ENCODE results near the gene TMEM14A. TPM values are rescaled to one million over a fixed set of nuclear protein-coding genes. Genes with fewer than 3 reads are reported as not detected.

TMEM14A gene
- total RNA-seq, 1 donor from 2014 or later, result 12.3 TPM

- no peak overlapping the region for H3K4me3 ChIP-seq
- H3K4me1 ChIP-seq, result peaks cover 8% of the 10 kb centered on the region
- H3K27ac ChIP-seq, result no peak overlapping the region
- intact Hi-C loops (cut with DNase I), result no loop called here
- ATAC-seq (peak; percentile 15), DNase-seq (no peak)
- no peaks in the 10 kb centered on the region for H3K36me3 ChIP-seq
- H3K27me3 ChIP-seq, result no peaks in the 10 kb centered on the region
- no peak for TF ChIP-seq CTCF (IDR thresholded peaks at IDR 0.05)
- H3K9me3 ChIP-seq, result no peaks in the 10 kb centered on the region
Observed at GRCh38 chr6:52725143-52725534, 54.2 kb downstream of the TMEM14A start.

- Histone ChIP-seq H3K4me3 (no peak overlapping the region), H3K27ac (no peak overlapping the region), H3K4me1 (peaks cover 8% of the 10 kb centered on the region), H3K27me3 (no peaks in the 10 kb centered on the region), H3K9me3 (no peaks in the 10 kb centered on the region), H3K36me3 (no peaks in the 10 kb centered on the region)
- intact Hi-C loops (cut with DNase I), result no loop called here
- no peak for DNase-seq
- TF ChIP-seq CTCF (IDR thresholded peaks at IDR 0.05), result no peak
- ATAC-seq, result peak; percentile 82
Observed at GRCh38 chr6:52725535-52726192, 54.8 kb downstream of the TMEM14A start.

GRCh38 chr6:52726193-52726542, 55.3 kb downstream of the TMEM14A start:
- intact Hi-C loops (cut with DNase I), result no loop called here
- no peak for ATAC-seq
- no peaks in the 10 kb centered on the region for H3K36me3 ChIP-seq
- no peak for TF ChIP-seq CTCF (IDR thresholded peaks at IDR 0.05)
- DNase-seq, result no peak
- H3K27ac ChIP-seq, result no peak overlapping the region
- H3K27me3 ChIP-seq, result no peaks in the 10 kb centered on the region
- H3K9me3 ChIP-seq, result no peaks in the 10 kb centered on the region
- no peak overlapping the region for H3K4me3 ChIP-seq
- peaks cover 8% of the 10 kb centered on the region for H3K4me1 ChIP-seq

- intact Hi-C loops (cut with DNase I), result no loop called here
- Histone ChIP-seq H3K4me3 (no peak overlapping the region), H3K9me3 (no peaks in the 10 kb centered on the region), H3K27me3 (no peaks in the 10 kb centered on the region), H3K4me1 (peaks cover 8% of the 10 kb centered on the region), H3K36me3 (no peaks in the 10 kb centered on the region), H3K27ac (no peak overlapping the region)
- DNase-seq (no peak), ATAC-seq (no peak)
- no peak for TF ChIP-seq CTCF (IDR thresholded peaks at IDR 0.05)
Observed at GRCh38 chr6:52726741-52727535, 56.0 kb downstream of the TMEM14A start.

- intact Hi-C loops (cut with DNase I), result no loop called here
- Histone ChIP-seq H3K27ac (no peak overlapping the region), H3K27me3 (no peaks in the 10 kb centered on the region), H3K4me1 (peaks cover 8% of the 10 kb centered on the region), H3K36me3 (no peaks in the 10 kb centered on the region), H3K4me3 (no peak overlapping the region), H3K9me3 (no peaks in the 10 kb centered on the region)
- TF ChIP-seq CTCF (IDR thresholded peaks at IDR 0.05), result no peak
- ATAC-seq, result no peak
- no peak for DNase-seq
Observed at GRCh38 chr6:52727908-52728307, 57.0 kb downstream of the TMEM14A start.

Measured in upper lobe of right lung (tissue), 1 donor.